ENCODE data around the gene ROS1.

DNA sequence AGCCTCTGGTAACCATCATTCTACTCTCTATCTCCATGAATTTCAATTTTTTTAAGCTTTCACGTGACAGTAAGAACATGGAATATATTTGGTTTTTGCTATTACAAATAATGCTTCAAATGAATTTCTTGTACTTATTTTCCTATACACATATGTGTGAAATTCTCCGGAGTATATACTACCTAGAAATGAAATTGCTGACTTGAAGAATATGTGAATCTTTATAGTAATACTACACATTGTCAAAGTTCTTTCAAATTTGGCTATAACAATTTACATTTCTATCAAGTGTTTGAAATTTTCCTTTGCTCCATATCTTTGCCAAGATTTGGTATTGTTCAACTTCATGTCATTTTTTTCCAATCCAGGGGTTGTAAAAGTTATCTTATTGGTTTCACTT lies 172.0 kb downstream of the ROS1 start:
- no peak for TF ChIP-seq EZH2 (IDR thresholded peaks at IDR 0.05; ENCODE audit: borderline replicate concordance, low read length)
- TF ChIP-seq, protein P1, sequence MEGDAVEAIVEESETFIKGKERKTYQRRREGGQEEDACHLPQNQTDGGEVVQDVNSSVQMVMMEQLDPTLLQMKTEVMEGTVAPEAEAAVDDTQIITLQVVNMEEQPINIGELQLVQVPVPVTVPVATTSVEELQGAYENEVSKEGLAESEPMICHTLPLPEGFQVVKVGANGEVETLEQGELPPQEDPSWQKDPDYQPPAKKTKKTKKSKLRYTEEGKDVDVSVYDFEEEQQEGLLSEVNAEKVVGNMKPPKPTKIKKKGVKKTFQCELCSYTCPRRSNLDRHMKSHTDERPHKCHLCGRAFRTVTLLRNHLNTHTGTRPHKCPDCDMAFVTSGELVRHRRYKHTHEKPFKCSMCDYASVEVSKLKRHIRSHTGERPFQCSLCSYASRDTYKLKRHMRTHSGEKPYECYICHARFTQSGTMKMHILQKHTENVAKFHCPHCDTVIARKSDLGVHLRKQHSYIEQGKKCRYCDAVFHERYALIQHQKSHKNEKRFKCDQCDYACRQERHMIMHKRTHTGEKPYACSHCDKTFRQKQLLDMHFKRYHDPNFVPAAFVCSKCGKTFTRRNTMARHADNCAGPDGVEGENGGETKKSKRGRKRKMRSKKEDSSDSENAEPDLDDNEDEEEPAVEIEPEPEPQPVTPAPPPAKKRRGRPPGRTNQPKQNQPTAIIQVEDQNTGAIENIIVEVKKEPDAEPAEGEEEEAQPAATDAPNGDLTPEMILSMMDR (conservative IDR thresholded peaks at IDR 0.05 in 1 of 2, IDR thresholded peaks at IDR 0.05 in 1 of 2; ENCODE audit: extremely low read depth in 1 of 2, insufficient read depth in 1 of 2, low read depth in 1 of 2, low read length in 2 of 2): no peak

All from mammary epithelial cell (primary cell).